ENCODE results near the gene ATR.

- TF ChIP-seq CTCF (conservative IDR thresholded peaks at IDR 0.05; ENCODE audit: low read depth, low read length) (no peak), EZH2 (IDR thresholded peaks at IDR 0.05; ENCODE audit: borderline replicate concordance, low read depth, low read length, poor library complexity, severe bottlenecking) (no peak)
Measured at GRCh38 chr3:142536519-142536918, 42.0 kb downstream of the ATR start.
